ENCODE measurements around the gene ARHGEF28. TPM values are rescaled to one million over a fixed set of nuclear protein-coding genes. Genes with fewer than 3 reads are reported as not detected.
A peak's percentile ranks its signal among the peaks of the same experiment; 100 is the strongest.

Gene ARHGEF28
- total and polyA plus RNA-seq, 2 of the 13 experiments (the other 11 are each of a cell fraction or from before 2014, with no cell fraction given) = 17.4 to 34.1 TPM

DNA sequence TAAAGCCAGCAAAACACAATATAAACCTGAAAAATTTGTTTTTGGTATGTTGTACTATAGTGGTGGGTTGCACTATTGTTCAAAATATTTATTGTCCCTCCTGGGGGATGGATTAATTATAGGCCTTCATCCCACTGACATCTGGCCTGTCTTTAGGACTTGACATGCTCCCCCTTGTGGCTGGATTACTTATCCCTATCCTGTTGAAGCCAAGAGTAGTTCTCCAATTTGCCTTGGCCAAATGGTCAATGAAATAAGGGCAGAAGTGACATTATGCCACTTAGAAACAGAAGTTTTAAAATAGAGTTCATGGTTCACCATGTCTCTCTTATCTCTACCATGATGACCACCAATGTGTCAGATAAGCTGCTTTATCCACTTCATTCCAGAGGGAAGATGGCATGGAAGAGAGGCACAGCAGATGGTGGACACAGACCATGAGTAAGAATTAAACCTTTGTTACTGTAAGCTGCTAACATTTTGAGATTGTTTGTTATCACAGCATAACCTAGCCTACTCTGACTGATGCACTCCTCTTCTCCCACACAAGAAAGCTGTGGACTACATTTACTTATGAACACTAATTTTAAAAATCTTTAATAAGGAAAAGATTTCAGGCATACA, 29.2 kb upstream of the ARHGEF28 start:
- H4K20me1 ChIP-seq (ENCODE audit: insufficient read depth, low read length) = no peaks in the 10 kb centered on the region
- peak; percentile 84 for FAIRE-seq
- no peaks in the 10 kb centered on the region for H3K79me2 ChIP-seq (ENCODE audit: insufficient read depth, low read length)
- TF ChIP-seq ZNF644 (CRISPR knock-in tag; IDR thresholded peaks at IDR 0.05; ENCODE audit: low read depth) = peak; percentile 73; the same call in 1 of the 2 replicates
- TF ChIP-seq STAG1 (CRISPR knock-in tag; IDR thresholded peaks at IDR 0.05) = peak; percentile 51
- TF ChIP-seq CTCF (CRISPR knock-in tag; IDR thresholded peaks at IDR 0.05) = peak; percentile 63
- peak; percentile 65; the same call in 1 of the 2 replicates for TF ChIP-seq SMC3 (IDR thresholded peaks at IDR 0.05; ENCODE audit: low read length)
- TF ChIP-seq ZNF12 (CRISPR knock-in tag; IDR thresholded peaks at IDR 0.05) = peak; percentile 77; the same call in 1 of the 2 replicates
- TF ChIP-seq RFXANK (CRISPR knock-in tag; IDR thresholded peaks at IDR 0.05) = no peak
- no peak for TF ChIP-seq ZSCAN12 (CRISPR knock-in tag; IDR thresholded peaks at IDR 0.05)
- no TSS peak for BruUV-seq (replicated peaks)
- H3K4me1 ChIP-seq (ENCODE audit: insufficient read depth, low read length) = no peaks in the 10 kb centered on the region
- H2AFZ ChIP-seq (ENCODE audit: low read length) = no peak overlapping the region
- no peak overlapping the region for H3K27ac ChIP-seq (ENCODE audit: extremely low read length, insufficient read depth, low read length)
- no peak overlapping the region for H3K4me2 ChIP-seq (ENCODE audit: low read depth, low read length)
- intact Hi-C loops (cut with micrococcal nuclease; ENCODE audit: unreplicated experiment) = loop anchor here (1.0 kb wide), 2 partner anchors 27 to 96 kb away; no protein-coding TSS in a partner anchor
- H3K36me3 ChIP-seq (replicated peaks in 1 of 2; ENCODE audit: control insufficient read depth in 1 of 2, insufficient read depth in 2 of 2, low read length in 2 of 2) = no peaks in the 10 kb centered on the region
- POLR2A ChIA-PET = no interaction called here
- H3K27me3 ChIP-seq (ENCODE audit: control insufficient read depth in 1 of 2, insufficient read depth in 2 of 2, low read length in 2 of 2) = no peaks in the 10 kb centered on the region
- in situ Hi-C loops (cut with HindIII; ENCODE audit: extremely low pct_ligation_motif_present, low pct_unique_long_range_greater_than_20kb) = loop anchor here (10.0 kb wide), 1 partner anchor 98 kb away; no protein-coding TSS in a partner anchor
- ATAC-seq = peak; percentile 79
- no peak overlapping the region for H3K9ac ChIP-seq (ENCODE audit: insufficient read depth, low read depth, low read length)
- no peak overlapping the region for H3K4me3 ChIP-seq (replicated peaks in 1 of 3; ENCODE audit: insufficient read depth in 1 of 3, low read depth in 2 of 3, low read length in 3 of 3)
- CTCF ChIA-PET (ENCODE audit: low intra/inter-chr PET ratio, low total read pairs) = interaction anchor here (2.0 kb wide), 1 partner anchor 77 kb away, joined by 9 read pairs; no protein-coding TSS in a partner anchor
- peak; percentile 60 for DNase-seq (ENCODE audit: low spot score)
- H3K9me3 ChIP-seq (ENCODE audit: low read length) = peaks cover 9% of the 10 kb centered on the region

- POLR2A ChIA-PET = no interaction called here
- BruUV-seq (replicated peaks) = no TSS peak
- no peak for ATAC-seq
- 73% methylated on average over 3 of the region's 3 CpGs for WGBS (ENCODE audit: low lambda C conversion rate)
- Histone ChIP-seq H3K9me3 (ENCODE audit: low read length) (peaks cover 11% of the 10 kb centered on the region), H3K9ac (ENCODE audit: insufficient read depth, low read depth, low read length) (no peak overlapping the region), H2AFZ (ENCODE audit: low read length) (no peak overlapping the region), H3K27ac (ENCODE audit: extremely low read length, insufficient read depth, low read length) (no peak overlapping the region), H3K79me2 (ENCODE audit: insufficient read depth, low read length) (no peaks in the 10 kb centered on the region), H3K36me3 (replicated peaks in 1 of 2; ENCODE audit: control insufficient read depth in 1 of 2, insufficient read depth in 2 of 2, low read length in 2 of 2) (no peaks in the 10 kb centered on the region), H4K20me1 (ENCODE audit: insufficient read depth, low read length) (no peaks in the 10 kb centered on the region), H3K27me3 (ENCODE audit: control insufficient read depth in 1 of 2, insufficient read depth in 2 of 2, low read length in 2 of 2) (no peaks in the 10 kb centered on the region), H3K4me3 (replicated peaks in 1 of 3; ENCODE audit: insufficient read depth in 1 of 3, low read depth in 2 of 3, low read length in 3 of 3) (no peak overlapping the region), H3K4me2 (ENCODE audit: low read depth, low read length) (no peak overlapping the region), H3K4me1 (ENCODE audit: insufficient read depth, low read length) (no peaks in the 10 kb centered on the region)
- no peak for FAIRE-seq
- CTCF ChIA-PET (ENCODE audit: low intra/inter-chr PET ratio, low total read pairs) = no interaction called here
- no peak for DNase-seq (ENCODE audit: low spot score)
- in situ Hi-C loops (cut with HindIII; ENCODE audit: extremely low pct_ligation_motif_present, low pct_unique_long_range_greater_than_20kb) (loop anchor here (10.0 kb wide), 1 partner anchor 95 kb away; no protein-coding TSS in a partner anchor), intact Hi-C loops (cut with micrococcal nuclease; ENCODE audit: unreplicated experiment) (no loop called here)
- TF ChIP-seq MAFK (conservative IDR thresholded peaks at IDR 0.05 in 1 of 2, IDR thresholded peaks at IDR 0.05 in 1 of 2; ENCODE audit: low read length in 2 of 2) (peak; percentile 89 to 95), TEF (CRISPR knock-in tag; IDR thresholded peaks at IDR 0.05) (no peak), MAFF (IDR thresholded peaks at IDR 0.05; ENCODE audit: low read depth, low read length) (peak; percentile 91), ZBTB25 (CRISPR knock-in tag; IDR thresholded peaks at IDR 0.05) (no peak), ZKSCAN1 (IDR thresholded peaks at IDR 0.05; ENCODE audit: low read length) (no peak)
- TF ChIP-seq, protein P1, sequence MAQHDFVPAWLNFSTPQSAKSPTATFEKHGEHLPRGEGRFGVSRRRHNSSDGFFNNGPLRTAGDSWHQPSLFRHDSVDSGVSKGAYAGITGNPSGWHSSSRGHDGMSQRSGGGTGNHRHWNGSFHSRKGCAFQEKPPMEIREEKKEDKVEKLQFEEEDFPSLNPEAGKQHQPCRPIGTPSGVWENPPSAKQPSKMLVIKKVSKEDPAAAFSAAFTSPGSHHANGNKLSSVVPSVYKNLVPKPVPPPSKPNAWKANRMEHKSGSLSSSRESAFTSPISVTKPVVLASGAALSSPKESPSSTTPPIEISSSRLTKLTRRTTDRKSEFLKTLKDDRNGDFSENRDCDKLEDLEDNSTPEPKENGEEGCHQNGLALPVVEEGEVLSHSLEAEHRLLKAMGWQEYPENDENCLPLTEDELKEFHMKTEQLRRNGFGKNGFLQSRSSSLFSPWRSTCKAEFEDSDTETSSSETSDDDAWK (CRISPR knock-in tag; IDR thresholded peaks at IDR 0.05) = no peak
Measured at GRCh38 chr5:73599380-73599779, 26.6 kb upstream of the ARHGEF28 start.
